ENCODE data around the gene EBF3. TPM values are rescaled to one million over a fixed set of nuclear protein-coding genes. Genes with fewer than 3 reads are reported as not detected.

Gene EBF3
- total RNA-seq, 1 experiment from 2014 or later = not detected

DNA sequence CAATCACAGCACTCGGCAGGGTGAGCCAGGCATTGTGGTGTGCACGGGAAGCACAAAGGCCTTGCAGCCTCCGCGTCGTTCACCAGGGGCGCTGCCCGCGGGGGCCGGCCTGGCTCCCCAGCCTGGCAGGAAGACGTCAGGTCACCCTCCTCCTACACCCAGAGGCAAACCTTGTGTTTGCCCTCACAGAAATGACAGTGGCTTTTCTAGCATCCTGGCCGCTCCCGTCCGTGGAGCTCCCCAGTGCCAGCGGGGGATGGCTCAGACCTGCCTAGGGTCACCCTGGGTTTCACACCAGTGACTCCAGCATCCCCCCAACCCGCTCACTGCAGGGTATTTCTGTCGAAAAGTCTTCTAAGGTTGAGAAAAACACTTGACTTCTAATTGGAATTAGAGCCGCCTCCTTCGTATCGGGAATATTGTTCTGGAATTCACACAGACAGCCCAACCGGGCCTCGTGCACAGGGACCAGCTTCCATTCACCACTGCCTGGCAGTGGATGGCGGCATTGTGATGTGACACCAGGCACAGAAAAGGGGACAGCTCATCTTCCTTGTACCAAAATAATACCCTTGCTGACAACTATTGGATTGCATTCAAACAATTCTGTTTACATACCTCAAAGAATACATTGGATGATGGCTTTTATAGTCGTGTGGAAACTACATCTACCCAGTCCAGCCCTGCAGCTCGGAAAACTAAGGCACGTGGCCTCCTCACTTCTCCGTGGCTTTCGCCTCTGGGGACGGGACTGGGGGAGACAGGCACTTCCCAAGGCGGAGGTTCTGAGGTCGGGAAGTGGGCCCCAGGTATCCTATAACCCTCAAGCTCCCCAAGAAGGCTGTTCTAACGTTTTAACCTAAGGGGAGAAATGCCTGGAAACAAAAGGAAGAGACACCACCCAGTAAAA, 109.0 kb downstream of the EBF3 start:
- Mint-ChIP-seq H3K4me3 (ENCODE audit: unreplicated experiment) (no peak overlapping the region), H3K4me1 (ENCODE audit: insufficient read depth, unreplicated experiment) (no peaks in the 10 kb centered on the region), H3K36me3 (ENCODE audit: insufficient read depth, unreplicated experiment) (no peaks in the 10 kb centered on the region), H3K27me3 (ENCODE audit: insufficient read depth, unreplicated experiment) (no peaks in the 10 kb centered on the region), H3K27ac (ENCODE audit: low read depth, unreplicated experiment) (no peak overlapping the region), H3K9me3 (ENCODE audit: unreplicated experiment) (peaks cover 5% of the 10 kb centered on the region)
- DNase-seq (ENCODE audit: unreplicated experiment) = no peak
- no TSS peak for BruUV-seq (replicated peaks)
- ChIA-PET CTCF (interaction anchor here (0.9 to 4.0 kb wide), 7 partner anchors 9 to 745 kb away, joined by 4 to 31 read pairs (median 5); no protein-coding TSS in a partner anchor), POLR2A (interaction anchor here (1.5 kb wide), 1 partner anchor 255 kb away, joined by 12 read pairs; no protein-coding TSS in a partner anchor)
- intact Hi-C loops (cut with micrococcal nuclease) = loop anchor here (10.0 kb wide), 1 partner anchor 190 kb away; no protein-coding TSS in a partner anchor
- no peak for TF ChIP-seq CTCF (IDR thresholded peaks at IDR 0.05; ENCODE audit: unreplicated experiment)

GRCh38 chr10:129854158-129854557, 109.9 kb downstream of the EBF3 start:
- no TSS peak for BruUV-seq (replicated peaks)
- intact Hi-C loops (cut with micrococcal nuclease) = loop anchor here (10.0 kb wide), 1 partner anchor 191 kb away; no protein-coding TSS in a partner anchor

DNA sequence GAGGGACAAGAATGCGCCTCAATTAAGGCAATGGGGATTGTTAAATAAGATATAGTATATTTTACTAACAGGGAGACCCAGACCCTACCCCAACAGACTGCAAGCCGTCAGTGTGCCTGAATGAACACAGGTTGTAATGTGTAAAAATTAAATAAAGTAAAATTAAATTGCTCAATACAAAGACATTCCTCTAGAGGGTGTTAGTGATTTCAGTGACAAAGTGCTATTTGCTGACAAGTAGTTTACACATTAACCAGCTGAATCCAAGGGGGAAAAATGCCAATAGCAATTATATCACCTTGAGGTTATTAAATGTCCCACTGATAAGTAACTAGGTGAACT, 110.5 kb downstream of the EBF3 start:
- no peak overlapping the region for H3K27ac Mint-ChIP-seq (ENCODE audit: low read depth, unreplicated experiment)
- DNase-seq (ENCODE audit: unreplicated experiment) = peak; percentile 5
- ChIA-PET POLR2A (interaction anchor here (1.5 kb wide), 2 partner anchors 256 to 257 kb away, joined by 4 to 12 read pairs; partner anchors contain the start of gene C10orf143), CTCF (interaction anchor here (0.6 to 4.0 kb wide), 26 partner anchors 8 to 892 kb away, joined by 3 to 31 read pairs (median 4); partner anchors contain the start of gene C10orf143)
- peaks cover 5% of the 10 kb centered on the region for H3K9me3 Mint-ChIP-seq (ENCODE audit: unreplicated experiment)
- no peak overlapping the region for H3K4me3 Mint-ChIP-seq (ENCODE audit: unreplicated experiment)
- no peaks in the 10 kb centered on the region for H3K27me3 Mint-ChIP-seq (ENCODE audit: insufficient read depth, unreplicated experiment)
- no peaks in the 10 kb centered on the region for H3K36me3 Mint-ChIP-seq (ENCODE audit: insufficient read depth, unreplicated experiment)
- intact Hi-C loops (cut with micrococcal nuclease) = loop anchor here (1.0 to 10.0 kb wide), 3 partner anchors 191 to 273 kb away; no protein-coding TSS in a partner anchor
- TF ChIP-seq CTCF (IDR thresholded peaks at IDR 0.05; ENCODE audit: unreplicated experiment) = peak; percentile 13
- BruUV-seq (replicated peaks) = no TSS peak
- no peaks in the 10 kb centered on the region for H3K4me1 Mint-ChIP-seq (ENCODE audit: insufficient read depth, unreplicated experiment)

More at GRCh38 chr10:129854158-129854557, 109.9 kb downstream of the EBF3 start:
- no peak for TF ChIP-seq CTCF (IDR thresholded peaks at IDR 0.05; ENCODE audit: unreplicated experiment)
- no peak overlapping the region for H3K27ac Mint-ChIP-seq (ENCODE audit: low read depth, unreplicated experiment)
- POLR2A ChIA-PET = interaction anchor here (1.5 kb wide), 2 partner anchors 256 to 257 kb away, joined by 4 to 12 read pairs; partner anchors contain the start of gene C10orf143
- no peak overlapping the region for H3K4me3 Mint-ChIP-seq (ENCODE audit: unreplicated experiment)
- no peaks in the 10 kb centered on the region for H3K4me1 Mint-ChIP-seq (ENCODE audit: insufficient read depth, unreplicated experiment)
- no peaks in the 10 kb centered on the region for H3K36me3 Mint-ChIP-seq (ENCODE audit: insufficient read depth, unreplicated experiment)
- H3K27me3 Mint-ChIP-seq (ENCODE audit: insufficient read depth, unreplicated experiment) = no peaks in the 10 kb centered on the region
- H3K9me3 Mint-ChIP-seq (ENCODE audit: unreplicated experiment) = peaks cover 5% of the 10 kb centered on the region
- DNase-seq (ENCODE audit: unreplicated experiment) = no peak
- CTCF ChIA-PET = interaction anchor here (0.6 to 4.0 kb wide), 22 partner anchors 8 to 823 kb away, joined by 3 to 31 read pairs (median 4); partner anchors contain the start of gene C10orf143
